Fibroblast of mammary gland (primary cell): ENCODE data around the gene LCT.

ENCODE experiments used
- DNase-seq: peaks from one replicate; pipeline ENCODE4 v3.0.0-alpha.2; 2010; ENCODE audit warnings: low read depth
- H3K4me3 ChIP-seq: 2 replicates; pipeline ENCODE4 v1.5.1; 2011; ENCODE audit warnings: low read depth, mild to moderate bottlenecking, low read length, moderate library complexity; ENCODE audit not compliant: control insufficient read depth
- TF ChIP-seq, protein P1 (sequence below): conservative IDR thresholded peaks from 2 replicates; pipeline ENCODE4 v1.5.1; 2011; ENCODE audit warnings: low read depth, low read length, inconsistent platforms; ENCODE audit not compliant: control insufficient read depth, insufficient read depth

LCT gene

DNA sequence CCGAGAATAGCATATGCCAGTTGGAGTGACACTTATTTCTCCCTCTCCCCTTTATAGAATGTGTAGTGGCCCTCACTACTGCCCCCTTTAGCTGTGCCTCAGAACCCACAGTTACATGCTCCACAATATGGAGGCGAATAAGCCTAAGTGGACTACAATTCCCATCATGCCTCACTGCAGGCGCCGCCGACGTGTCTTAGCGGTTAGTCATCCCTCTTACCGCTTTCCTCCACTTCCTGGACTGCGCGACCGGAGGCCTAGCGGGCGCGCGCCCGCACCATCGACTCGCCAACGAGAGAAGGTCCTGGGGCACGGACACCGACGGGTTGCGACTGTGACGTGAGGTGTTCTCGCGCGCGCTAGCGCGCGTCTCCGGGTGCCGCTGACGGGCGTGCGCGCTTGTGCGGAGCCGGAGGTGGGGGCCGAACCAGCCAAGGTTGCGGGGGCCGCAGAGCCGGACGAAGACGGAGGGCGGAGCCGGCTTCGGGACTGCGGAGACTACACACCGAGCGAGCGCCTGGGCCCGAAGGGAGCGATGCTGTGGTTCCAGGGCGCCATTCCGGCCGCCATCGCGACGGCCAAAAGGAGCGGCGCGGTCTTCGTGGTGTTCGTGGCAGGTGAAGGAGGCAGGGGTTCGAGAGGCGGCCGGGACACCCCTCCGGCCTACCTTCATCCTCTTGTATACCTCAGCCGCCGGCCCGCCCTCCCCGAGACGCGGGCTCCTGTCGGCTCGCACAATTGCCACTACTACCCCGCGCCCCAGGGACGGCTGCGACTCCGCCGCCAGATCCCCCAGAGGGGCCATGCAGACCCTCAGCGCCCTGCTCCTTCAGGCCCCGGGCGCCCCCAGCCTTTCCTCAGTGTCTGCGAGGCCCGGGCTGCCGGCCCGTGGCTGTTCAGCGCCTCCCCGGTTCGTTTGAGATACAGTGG is 95.3 kb downstream of the LCT start, which contains the start of gene UBXN4:
TSS of gene UBXN4 (plus strand) at position 461 of the 930 bp plus-strand sequence. CDS start at position 536, 75 bp downstream.
- TF ChIP-seq, protein P1, sequence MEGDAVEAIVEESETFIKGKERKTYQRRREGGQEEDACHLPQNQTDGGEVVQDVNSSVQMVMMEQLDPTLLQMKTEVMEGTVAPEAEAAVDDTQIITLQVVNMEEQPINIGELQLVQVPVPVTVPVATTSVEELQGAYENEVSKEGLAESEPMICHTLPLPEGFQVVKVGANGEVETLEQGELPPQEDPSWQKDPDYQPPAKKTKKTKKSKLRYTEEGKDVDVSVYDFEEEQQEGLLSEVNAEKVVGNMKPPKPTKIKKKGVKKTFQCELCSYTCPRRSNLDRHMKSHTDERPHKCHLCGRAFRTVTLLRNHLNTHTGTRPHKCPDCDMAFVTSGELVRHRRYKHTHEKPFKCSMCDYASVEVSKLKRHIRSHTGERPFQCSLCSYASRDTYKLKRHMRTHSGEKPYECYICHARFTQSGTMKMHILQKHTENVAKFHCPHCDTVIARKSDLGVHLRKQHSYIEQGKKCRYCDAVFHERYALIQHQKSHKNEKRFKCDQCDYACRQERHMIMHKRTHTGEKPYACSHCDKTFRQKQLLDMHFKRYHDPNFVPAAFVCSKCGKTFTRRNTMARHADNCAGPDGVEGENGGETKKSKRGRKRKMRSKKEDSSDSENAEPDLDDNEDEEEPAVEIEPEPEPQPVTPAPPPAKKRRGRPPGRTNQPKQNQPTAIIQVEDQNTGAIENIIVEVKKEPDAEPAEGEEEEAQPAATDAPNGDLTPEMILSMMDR: peak; percentile 53
- peak within 1 kb of the TSS; percentile 69 for H3K4me3 ChIP-seq
- DNase-seq: peak; percentile 99

DNA sequence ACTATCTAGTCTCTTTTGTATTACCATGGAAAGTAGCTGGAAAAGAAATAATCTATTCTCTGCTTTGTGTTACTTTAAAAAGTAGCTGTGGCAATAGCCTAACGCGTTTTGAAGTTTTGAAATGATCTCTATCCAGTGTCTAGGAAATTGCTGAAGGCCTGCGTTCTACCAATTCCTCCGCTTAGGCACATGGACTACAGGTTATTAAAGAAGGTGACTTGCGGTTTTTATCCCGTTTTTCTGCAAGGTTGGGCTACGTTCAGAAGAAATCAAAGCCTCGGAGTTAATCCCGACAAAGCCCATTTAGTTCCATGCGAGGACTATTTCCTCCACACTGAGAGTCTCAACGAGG is 96.0 kb downstream of the LCT start:
- H3K4me3 ChIP-seq: no peak overlapping the region
- TF ChIP-seq, protein P1: no peak
- DNase-seq: no peak

DNA sequence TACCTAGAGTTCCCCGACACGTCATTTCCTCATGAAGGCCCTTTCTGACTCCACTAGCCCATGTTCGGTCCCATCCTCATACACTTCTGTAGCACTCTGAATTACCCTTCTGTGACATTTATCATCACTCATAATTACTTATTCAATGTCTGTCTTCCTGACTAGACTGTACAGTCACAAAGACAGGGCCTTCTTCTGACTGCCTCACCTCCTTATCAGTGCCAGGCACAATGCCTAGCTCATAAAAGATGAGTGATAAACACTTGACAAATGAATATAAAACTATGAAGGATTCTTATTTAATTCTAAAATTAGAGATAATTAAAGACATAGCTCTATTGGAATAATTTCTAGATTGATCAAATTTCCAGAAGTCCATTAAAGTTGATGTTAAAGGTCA is 96.8 kb downstream of the LCT start:
- DNase-seq: no peak
- TF ChIP-seq, protein P1: no peak

More for the DNA sequence above, 96.8 kb downstream of the LCT start:
- no peak overlapping the region for H3K4me3 ChIP-seq
